Measurements from ENCODE around the gene METTL26.

METTL26 gene

DNA sequence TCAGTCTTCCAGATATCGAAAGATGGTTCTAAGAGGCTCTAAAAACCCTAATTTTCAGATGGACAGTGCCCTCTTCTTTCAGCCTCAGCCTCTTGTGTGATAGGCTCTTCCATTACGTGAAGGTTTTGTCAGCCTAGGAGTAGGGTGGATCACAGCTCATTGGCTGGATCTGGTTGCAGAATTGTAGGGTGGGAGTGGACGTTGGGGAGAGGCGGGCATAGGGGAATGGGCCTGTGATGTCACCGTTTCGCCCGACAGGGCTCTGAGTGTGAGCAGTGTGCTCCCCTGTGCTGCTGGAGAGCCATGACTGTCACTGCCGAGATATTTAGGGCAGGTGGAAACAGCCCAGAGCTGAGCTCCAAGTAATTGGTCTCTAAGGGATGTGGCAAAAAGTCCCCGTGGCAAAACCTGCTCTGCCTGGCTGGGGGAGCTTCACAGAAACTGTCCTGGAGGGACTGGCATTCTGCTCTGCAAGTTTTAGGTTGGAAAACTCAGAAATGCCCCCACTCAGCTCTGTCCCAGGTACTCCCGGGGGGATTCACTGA, 11.5 kb downstream of the METTL26 start:
- TF ChIP-seq, protein P1, sequence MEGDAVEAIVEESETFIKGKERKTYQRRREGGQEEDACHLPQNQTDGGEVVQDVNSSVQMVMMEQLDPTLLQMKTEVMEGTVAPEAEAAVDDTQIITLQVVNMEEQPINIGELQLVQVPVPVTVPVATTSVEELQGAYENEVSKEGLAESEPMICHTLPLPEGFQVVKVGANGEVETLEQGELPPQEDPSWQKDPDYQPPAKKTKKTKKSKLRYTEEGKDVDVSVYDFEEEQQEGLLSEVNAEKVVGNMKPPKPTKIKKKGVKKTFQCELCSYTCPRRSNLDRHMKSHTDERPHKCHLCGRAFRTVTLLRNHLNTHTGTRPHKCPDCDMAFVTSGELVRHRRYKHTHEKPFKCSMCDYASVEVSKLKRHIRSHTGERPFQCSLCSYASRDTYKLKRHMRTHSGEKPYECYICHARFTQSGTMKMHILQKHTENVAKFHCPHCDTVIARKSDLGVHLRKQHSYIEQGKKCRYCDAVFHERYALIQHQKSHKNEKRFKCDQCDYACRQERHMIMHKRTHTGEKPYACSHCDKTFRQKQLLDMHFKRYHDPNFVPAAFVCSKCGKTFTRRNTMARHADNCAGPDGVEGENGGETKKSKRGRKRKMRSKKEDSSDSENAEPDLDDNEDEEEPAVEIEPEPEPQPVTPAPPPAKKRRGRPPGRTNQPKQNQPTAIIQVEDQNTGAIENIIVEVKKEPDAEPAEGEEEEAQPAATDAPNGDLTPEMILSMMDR (IDR thresholded peaks at IDR 0.05; ENCODE audit: extremely low read depth, insufficient read depth, missing control alignments): no peak
- in situ Hi-C loops (cut with MboI; ENCODE audit: low pct_unique_long_range_greater_than_20kb, low sequenced_read_pairs, unreplicated experiment): no loop called here
- no peak for DNase-seq (ENCODE audit: low spot score)

DNA sequence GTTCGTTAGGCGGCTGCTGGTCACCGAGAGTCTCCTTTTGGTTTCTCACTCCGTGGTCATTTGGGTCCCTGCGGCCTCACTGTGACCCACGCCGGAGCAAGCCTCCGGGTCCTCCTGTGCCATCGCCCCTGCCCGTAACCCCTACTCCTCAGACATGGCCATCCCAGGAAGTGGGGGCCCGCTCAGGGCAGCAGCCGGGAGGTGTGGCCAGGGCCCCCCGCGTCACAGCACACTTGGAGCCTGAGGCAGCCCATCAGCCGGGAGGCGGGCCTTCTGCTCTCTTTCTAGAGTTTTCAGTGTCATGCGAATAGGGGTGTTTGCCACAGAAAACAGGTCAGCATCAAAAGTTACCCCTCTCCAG, 13.2 kb downstream of the METTL26 start:
- TF ChIP-seq, protein P1 (IDR thresholded peaks at IDR 0.05; ENCODE audit: extremely low read depth, insufficient read depth, missing control alignments): no peak
- DNase-seq (ENCODE audit: low spot score): no peak
- in situ Hi-C loops (cut with MboI; ENCODE audit: low pct_unique_long_range_greater_than_20kb, low sequenced_read_pairs, unreplicated experiment): no loop called here

DNA sequence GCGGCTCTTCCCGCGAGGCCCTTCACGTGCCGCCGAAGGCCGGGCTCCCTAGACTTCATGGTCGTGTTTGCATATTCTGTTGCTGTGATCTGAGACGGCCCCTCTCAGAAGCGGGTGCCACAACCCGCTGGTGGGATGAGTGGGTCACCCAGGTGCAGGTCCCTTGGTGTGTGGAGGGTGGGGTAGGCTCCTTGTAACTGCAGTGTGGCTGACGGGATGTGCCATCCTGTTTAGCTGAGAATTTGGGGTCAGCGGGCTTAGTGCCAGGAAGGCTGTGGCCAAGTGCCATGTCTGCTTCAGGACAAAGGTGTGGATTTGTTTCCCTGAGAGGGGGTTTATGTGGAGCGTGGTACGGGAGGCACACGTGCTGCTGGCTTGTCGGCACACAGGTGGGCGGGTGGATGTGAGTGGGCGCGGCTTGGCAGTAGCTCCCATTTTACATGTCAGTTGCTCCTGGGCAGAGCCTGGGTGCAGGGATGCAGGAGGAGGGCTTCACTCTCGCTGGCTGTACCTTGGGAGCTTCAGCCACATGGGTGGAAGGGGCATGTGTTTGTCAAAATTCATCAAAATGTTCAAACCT, 14.5 kb downstream of the METTL26 start:
- in situ Hi-C loops (cut with MboI; ENCODE audit: low pct_unique_long_range_greater_than_20kb, low sequenced_read_pairs, unreplicated experiment): no loop called here
- DNase-seq (ENCODE audit: low spot score): no peak

DNA sequence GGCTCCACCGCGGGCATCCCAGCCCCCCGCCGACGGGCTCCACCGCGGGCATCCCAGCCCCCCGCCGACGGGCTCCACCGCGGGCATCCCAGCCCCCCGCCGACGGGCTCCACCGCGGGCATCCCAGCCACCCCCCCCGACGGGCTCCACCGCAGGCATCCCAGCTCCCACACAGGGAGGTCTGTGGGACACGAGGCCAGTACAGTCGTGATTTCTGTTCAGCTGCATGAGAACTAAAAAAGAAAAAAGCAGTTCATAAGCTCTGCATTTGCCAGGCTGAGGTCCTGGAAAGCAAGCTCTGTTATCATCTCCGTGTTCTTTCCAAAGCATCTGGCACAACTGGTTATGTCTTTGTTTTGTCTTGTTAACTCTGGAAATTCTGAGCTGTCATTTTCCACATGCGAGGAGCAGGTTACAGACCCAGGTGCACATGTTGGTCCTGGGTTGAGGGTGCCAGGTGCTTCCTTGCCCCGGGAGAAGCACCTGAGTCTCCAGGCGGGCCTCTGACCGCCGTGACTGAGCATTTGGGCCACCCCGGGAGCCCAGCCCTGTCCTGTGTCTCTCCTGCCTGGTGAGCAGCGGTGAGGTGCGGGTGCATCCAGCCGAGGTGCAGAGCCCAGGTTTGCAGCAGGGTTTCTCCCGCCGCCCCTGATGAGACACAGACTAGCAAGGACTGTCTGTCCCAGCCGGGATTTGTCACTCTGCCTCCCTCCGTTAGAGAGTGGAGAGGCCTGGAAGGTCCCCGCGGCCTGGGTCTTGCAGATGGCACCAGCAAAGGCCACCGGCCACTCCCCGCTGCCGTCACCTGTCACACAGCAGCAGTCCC, 15.2 kb downstream of the METTL26 start:
- in situ Hi-C loops (cut with MboI; ENCODE audit: low pct_unique_long_range_greater_than_20kb, low sequenced_read_pairs, unreplicated experiment): no loop called here
- TF ChIP-seq, protein P1 (IDR thresholded peaks at IDR 0.05; ENCODE audit: extremely low read depth, insufficient read depth, missing control alignments): no peak
- DNase-seq (ENCODE audit: low spot score): no peak

More for the DNA sequence above, 14.5 kb downstream of the METTL26 start:
- TF ChIP-seq, protein P1 (IDR thresholded peaks at IDR 0.05; ENCODE audit: extremely low read depth, insufficient read depth, missing control alignments): no peak

DNA sequence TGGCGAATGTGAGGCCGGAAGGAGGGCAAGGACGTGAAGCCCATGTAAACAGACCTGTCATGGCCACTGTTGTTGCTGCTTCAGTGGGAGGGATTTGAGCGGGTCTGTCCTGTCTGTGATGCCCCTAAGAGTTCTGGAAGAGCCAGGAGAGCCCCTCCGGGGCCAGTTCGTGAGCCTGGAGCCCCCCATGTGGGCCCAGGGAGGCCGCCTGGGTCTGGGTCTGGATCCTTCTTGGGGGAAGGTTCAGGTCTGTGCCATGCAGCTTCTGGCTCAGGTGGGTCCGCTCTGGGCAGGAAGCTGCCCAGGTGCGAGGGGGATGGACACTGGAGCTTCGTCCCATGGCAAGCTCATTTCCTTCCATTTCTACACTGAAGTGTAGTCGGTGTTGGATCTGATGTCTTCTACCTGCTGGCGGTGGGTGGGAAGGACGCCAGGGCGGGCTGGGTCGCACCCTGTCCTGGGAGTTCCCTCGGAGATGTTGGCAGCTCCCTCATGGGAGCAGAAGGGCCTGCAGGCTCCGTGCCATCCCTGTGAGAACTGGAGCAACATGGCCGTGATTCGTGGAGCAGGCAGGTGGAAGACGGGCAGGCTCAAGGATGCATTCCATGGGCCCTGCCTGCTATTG, 16.5 kb downstream of the METTL26 start:
- TF ChIP-seq, protein P1 (IDR thresholded peaks at IDR 0.05; ENCODE audit: extremely low read depth, insufficient read depth, missing control alignments): no peak
- no peak for DNase-seq (ENCODE audit: low spot score)
- in situ Hi-C loops (cut with MboI; ENCODE audit: low pct_unique_long_range_greater_than_20kb, low sequenced_read_pairs, unreplicated experiment): no loop called here

DNA sequence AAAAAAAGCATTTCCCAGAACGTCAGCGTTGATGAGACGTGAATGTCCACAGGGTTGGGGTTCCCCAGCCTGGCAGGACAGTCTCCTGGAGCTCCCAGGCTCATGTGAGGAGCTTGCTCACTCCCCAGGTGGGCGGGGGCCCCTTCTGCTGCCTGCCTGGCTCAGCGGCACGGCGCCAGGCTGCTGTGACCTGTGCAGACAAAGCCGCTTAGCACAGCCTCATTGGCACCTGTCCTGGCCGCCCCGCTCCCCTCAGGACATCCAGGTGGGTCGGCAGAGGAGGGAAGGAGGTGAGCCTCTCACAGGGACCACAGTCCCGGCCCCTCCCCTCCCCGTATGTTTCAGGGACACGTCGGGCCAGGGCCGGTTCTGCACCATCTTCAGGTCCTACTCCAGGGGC, 18.2 kb downstream of the METTL26 start:
- in situ Hi-C loops (cut with MboI; ENCODE audit: low pct_unique_long_range_greater_than_20kb, low sequenced_read_pairs, unreplicated experiment): no loop called here
- DNase-seq (ENCODE audit: low spot score): no peak
- TF ChIP-seq, protein P1 (IDR thresholded peaks at IDR 0.05; ENCODE audit: extremely low read depth, insufficient read depth, missing control alignments): no peak
